Lung microvascular endothelial cell (primary cell): ENCODE measurements around the gene MYBPC2. TPM values are rescaled to one million over a fixed set of nuclear protein-coding genes. Genes with fewer than 3 reads are reported as not detected.
A peak's percentile ranks its signal among the peaks of the same experiment; 100 is the strongest.
"Not testable (repeated sequence)": the region's sequence is repeated elsewhere in the genome, so short reads cannot be mapped to it uniquely, and the experiment has no call there.

Experiments
- DNase-seq, 2 donors: peaks; one replicate each; pipeline versions ENCODE4 v3.0.0 to v3.0.0-alpha.2; 2010; ENCODE audit warnings: low read depth in 2 of 2
- total RNA-seq: library from RNA; depleted of rRNA; stranded (reverse); fragments of >200 nt; gene quantifications from 2 replicates; pipeline ENCODE4 v1.2.1, GENCODE V29; 2014

Gene MYBPC2
- total RNA-seq, 1 donor from 2014 or later = not detected

DNA sequence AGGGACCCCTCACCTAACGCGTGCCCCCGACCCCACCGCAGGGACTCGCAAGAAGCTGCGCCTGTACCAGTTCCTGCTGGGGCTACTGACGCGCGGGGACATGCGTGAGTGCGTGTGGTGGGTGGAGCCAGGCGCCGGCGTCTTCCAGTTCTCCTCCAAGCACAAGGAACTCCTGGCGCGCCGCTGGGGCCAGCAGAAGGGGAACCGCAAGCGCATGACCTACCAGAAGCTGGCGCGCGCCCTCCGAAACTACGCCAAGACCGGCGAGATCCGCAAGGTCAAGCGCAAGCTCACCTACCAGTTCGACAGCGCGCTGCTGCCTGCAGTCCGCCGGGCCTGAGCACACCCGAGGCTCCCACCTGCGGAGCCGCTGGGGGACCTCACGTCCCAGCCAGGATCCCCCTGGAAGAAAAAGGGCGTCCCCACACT, 4.7 kb upstream of the MYBPC2 start:
- peak in 1 of 2 donors; percentile 64 for DNase-seq

- DNase-seq = no peak
Measured at GRCh38 chr19:50428772-50429463, 3.8 kb upstream of the MYBPC2 start.

DNA sequence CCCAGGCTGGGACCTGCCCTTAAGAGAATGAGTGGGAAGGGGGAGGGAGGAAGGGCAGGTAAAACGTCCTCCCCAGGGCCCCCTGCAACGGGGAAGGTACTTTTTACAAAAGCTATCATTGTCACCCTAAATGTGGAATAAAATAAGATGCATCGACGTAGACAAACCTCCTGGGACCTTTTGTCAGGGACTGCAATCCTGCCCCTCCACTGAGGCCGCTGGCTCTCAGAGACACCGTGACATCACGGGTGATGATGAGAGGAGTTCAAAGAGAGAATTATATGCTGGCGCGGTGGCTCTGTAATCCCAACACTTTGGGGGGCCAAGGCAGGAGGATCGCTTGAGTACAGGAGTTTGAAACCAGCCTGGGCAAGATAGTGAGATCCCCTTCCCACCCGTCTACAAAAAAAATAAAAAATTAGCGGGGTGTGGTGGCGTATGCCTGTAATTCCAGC, 1.8 kb upstream of the MYBPC2 start:
- no peak for DNase-seq

DNA sequence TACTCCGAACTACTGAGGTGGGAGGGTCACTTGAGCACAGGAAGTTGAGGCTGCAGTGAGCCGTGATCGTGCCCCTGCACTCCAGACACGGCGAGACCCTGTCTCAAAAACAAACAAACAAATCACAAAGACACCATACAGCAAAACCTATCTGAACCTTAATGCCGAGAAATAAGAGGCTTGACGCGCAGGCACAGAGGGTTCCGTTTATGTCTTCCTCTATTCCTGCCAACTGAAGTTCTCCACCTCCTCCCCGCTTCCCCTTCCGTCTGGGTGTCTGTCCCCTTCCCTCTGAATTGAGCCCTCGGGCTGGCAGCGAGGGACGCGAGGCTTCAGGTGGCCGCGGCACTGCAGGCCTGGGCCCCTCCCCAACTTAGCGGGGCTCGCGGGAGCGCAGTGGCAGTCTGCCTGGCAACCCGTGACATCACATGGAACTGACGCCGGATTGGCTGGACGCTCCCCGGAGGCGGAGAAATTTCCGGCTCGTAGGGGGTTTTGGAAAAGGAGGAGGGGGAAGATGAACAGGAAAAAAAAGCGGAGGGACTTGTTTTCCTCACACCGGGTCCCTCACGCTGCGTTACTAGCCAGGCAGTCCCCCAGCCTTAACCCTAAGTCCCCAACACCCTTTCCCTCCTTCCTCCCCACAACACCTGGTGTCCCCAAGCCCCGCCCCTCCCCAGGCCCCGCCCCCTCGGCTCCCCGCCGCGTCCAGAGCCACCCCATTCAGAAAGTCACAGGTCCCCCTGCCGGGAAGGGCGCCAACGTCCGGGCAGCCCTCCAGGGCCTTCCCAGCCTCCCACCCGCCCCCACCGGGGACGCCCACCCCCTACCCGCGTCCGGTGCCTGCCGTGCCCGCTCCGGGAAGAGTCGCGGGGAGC, 1.1 kb upstream of the MYBPC2 start:
- DNase-seq = peak; percentile 60 to 86

- no peak for DNase-seq
Measured at GRCh38 chr19:50433201-50434180, 799 bp downstream of the MYBPC2 start.

- DNase-seq = no peak
Measured at GRCh38 chr19:50434525-50434924, 1.8 kb downstream of the MYBPC2 start.

- no peak for DNase-seq
Measured at GRCh38 chr19:50435221-50435620, 2.5 kb downstream of the MYBPC2 start.

- no peak for DNase-seq
Measured at GRCh38 chr19:50435627-50436026, 2.9 kb downstream of the MYBPC2 start.

DNA sequence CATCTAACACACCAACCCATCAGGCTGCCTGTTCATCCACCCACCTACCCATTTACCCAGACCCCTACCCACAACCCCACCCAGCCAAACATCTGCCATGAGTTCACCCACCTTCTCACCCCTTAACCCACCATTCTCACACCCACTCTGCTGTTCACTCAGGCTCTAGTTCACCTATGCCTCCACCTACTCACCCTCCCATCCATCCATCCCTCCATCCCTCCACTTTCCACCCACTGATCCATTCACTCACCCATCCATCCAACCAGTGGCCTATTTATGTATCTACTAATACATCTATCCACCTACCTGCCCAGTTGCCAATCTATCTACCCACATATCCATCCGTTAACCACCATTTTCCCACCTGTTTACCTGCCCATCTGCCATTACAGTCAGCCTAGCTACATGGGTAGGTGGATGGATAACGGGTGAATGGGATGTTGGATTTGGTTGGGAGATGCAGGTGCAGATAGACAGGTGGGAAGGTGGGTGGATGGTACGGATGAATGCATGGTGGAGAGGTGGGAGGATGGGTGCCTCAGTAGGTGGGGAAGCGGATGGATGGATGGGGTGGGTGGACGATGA, 5.3 kb downstream of the MYBPC2 start:
- no peak for DNase-seq

DNA sequence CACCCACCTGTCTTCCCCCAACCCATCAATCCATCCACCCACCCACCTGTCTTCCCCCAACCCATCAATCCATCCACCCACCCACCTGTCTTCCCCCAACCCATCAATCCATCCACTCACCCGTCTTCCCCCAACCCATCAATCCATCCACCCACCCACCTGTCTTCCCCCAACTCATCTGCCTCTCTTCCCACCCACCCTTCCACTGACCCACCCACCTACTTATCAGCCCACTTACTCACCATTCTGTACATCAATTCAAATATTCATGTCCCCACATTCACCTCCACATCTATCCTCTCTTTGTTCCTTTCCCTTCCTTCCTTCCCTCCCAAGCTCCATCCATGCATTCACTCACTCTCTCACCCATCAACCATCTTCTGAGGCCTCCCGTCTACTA, 6.4 kb downstream of the MYBPC2 start:
- DNase-seq = not testable (repeated sequence)

- no peak for DNase-seq
Measured at GRCh38 chr19:50444059-50444458, 11.4 kb downstream of the MYBPC2 start.

GRCh38 chr19:50447053-50447452, 14.4 kb downstream of the MYBPC2 start:
- no peak for DNase-seq

DNA sequence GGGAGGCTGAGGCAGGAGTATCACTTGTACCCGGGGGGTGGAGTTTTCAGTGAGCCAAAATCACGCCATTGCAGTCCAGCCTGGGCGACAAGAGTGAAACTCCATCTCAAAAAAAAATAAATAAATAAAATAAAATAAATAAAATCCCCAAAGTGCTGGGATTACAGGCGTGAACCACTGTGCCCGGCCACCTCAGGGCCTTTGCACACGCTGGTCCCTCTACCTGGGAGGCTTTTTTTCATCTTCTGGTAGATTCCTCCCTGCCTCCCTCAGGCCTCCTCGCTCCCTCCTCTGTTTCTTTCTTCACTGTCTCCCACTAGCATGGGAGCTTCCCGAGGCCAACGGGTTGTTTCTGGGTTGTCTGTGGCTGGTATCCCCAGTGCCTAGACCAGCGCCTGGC, 15.1 kb downstream of the MYBPC2 start:
- DNase-seq = no peak

DNA sequence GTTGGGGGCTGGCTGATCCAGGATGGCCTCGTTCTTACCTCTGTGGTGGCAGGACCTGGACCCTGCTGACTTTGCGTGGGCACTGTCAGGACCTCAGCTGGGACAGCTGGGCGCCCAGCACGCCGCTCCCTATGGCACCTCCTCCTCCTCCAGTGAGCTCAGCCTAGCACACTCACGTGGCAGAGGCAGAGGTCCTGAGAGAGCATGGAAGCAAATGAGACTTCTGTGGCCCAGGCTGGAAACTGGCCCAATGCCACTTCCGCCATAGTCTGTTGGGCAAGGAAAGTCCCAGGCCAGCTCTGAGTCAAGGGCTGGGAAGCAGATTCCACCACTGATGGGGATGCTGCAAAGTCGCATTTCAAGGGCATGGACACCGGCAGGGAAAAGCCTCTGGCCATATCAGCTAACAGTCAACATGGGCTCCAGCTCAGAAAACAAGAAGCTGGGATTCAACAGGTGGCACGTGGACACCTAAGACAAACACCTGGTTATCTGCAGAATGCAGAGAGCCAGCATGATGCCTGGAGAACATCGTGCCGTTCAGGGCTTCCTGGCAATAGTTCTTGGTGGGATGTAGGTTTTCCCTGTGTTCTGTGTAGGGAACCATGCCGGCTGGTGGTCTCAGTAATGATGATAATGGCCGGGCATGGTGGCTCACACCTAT, 16.7 kb downstream of the MYBPC2 start:
- no peak for DNase-seq

DNA sequence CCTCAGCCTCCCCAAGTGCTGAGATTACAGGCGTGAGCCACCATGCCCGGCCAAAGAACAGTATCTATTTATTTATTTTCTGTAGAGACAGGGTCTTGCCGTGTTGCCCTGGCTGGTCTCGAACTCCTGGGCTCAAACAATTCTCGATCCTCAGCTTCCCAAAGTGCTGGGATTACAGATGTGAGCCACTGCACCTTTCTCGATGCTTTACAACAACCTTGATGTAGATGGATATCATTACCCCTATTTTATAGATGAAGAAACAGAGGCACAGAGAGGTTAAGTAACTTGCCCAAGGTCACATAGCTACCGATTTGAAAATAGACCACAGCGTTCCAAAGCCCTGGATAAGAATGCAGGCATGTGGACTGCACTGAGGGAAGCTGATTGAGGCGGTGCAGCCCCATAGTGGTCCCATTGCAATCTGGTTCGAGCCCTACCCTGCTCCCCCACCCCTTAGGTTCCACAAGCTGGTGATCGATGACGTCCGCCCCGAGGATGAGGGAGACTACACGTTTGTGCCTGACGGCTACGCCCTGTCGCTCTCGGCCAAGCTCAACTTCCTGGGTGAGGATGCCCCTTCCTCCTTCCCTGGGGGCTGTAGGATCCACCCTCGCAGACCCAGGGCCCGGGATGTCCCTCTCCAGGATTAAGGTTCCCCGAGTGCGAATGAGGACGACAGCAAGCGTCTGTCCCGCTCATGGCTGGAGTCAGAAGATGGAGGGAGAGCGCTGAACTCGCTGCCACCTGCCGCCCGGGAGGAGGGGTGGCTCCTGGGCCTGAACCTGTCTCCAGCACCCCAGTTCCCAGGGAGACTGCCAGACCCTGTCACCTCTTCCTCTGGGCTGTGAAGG, 17.9 kb downstream of the MYBPC2 start:
- DNase-seq = no peak

DNA sequence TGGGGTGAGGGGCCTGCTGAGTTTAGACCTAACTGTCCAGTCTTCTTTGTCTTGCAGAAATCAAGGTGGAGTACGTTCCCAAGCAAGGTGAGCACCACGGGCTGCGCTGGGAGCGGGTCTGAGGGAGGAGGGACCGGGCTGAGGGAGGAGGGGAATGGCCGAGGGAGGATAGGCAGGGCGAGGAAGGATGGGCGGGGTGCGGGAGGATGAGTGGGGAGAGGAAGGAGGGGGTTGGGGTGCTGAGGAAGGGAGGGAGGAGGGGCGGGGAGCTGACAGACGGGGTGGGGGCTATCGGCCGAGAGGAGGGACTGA, 18.5 kb downstream of the MYBPC2 start:
- DNase-seq = no peak

GRCh38 chr19:50453243-50453642, 20.6 kb downstream of the MYBPC2 start:
- no peak for DNase-seq

- no peak for DNase-seq
Measured at GRCh38 chr19:50455992-50456391, 23.3 kb downstream of the MYBPC2 start.

DNA sequence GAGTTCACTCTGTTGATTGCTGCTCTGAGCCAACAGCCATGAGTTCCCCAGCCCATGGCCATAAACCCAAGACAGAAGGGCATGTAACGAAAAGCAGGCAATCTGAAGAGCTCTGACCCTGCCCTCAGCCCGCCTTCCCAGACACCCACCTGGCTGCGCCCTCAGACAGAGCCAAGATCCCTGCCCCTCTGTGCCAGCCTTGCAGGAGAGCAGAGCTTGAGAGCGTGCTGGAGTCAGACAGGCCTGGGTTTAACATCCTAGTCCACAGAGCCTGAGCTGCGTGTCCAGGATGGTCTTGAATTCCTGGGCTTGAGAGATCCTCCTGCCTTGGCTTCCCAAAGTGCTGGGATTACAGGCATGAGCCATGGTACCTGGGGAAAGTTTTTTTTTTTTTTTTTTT, 24.6 kb downstream of the MYBPC2 start:
- no peak for DNase-seq
